Esophagus squamous epithelium (tissue), 5 donors: ENCODE measurements around the gene PARD6B. TPM values are rescaled to one million over a fixed set of nuclear protein-coding genes. Genes with fewer than 3 reads are reported as not detected.

Experiments
- DNase-seq: peaks from one replicate; lab custom pipeline; 2025; lab: John Stamatoyannopoulos, UW
- H3K27ac ChIP-seq, 4 donors: fragments of 200-600 bp; sonication (generic); one replicate each; pipeline ENCODE4 v1.5.1; 2016 to 2019; ENCODE audit warnings: mild to moderate bottlenecking in 1 of 4
- H3K27me3 ChIP-seq, 4 donors: fragments of 200-600 bp; sonication (generic); 1 replicate in 3 of 4; 2 replicates in 1 of 4; pipeline versions ENCODE4 v1.5.1 to v1.6.0; 2017 to 2021; ENCODE audit warnings: antibody characterized with exemption in 1 of 4
- H3K36me3 ChIP-seq, 3 donors: fragments of 200-600 bp; sonication (generic); one replicate each; pipeline ENCODE4 v1.5.1; 2016 to 2019
- H3K4me1 ChIP-seq, 3 donors: fragments of 200-600 bp; sonication (generic); one replicate each; pipeline ENCODE4 v1.5.1; 2017 to 2019
- H3K4me3 ChIP-seq, 4 donors: fragments of 200-600 bp; sonication (generic); 1 replicate in 3 of 4; 2 replicates in 1 of 4; pipeline ENCODE4 v1.5.1; 2016 to 2019; ENCODE audit warnings: mild to moderate bottlenecking in 2 of 4, moderate library complexity in 1 of 4
- H3K9me3 ChIP-seq, 3 donors: fragments of 200-600 bp; sonication (generic); one replicate each; pipeline ENCODE4 v1.5.1; 2016 to 2019
- POLR2A ChIP-seq, 4 donors: fragments of 450-650 bp; IDR thresholded peaks; one replicate each; pipeline ENCODE4 v1.6.1; 2017; ENCODE audit warnings: antibody characterized with exemption in 4 of 4, mild to moderate bottlenecking in 4 of 4, moderate library complexity in 3 of 4
- WGBS, 2 donors: methylation state at CpG; one replicate each; pipeline ENCODE4 v1.1.5; 2018; 5-methylcytosine and 5-hydroxymethylcytosine counted together
- intact Hi-C: fragments of 100-400 bp; cut with DNase I; formaldehyde crosslinking; loops from one replicate; pipeline ENCODE4 v1.15.0; 2022
- total RNA-seq, 4 donors: library from RNA; depleted of rRNA; stranded (reverse); fragments of >200 nt; gene quantifications; one replicate each; pipeline ENCODE4 v1.1.0, GENCODE V29; 2016
- TF ChIP-seq, protein P1 (sequence below), 6 experiments: fragments of 450-650 bp in 4 of 6; fragments of 200-600 bp in 2 of 6; sonication (generic) in 2 of 6; IDR thresholded peaks; one replicate each; pipeline ENCODE4 v1.5.1; 2016 to 2019; ENCODE audit warnings: antibody characterized with exemption in 6 of 6, mild to moderate bottlenecking in 4 of 6, moderate library complexity in 4 of 6
- donor health status: DM: yes; HTN: yes; CAD: no.

The PARD6B gene
- total RNA-seq, 4 donors from 2014 or later: 4.7 to 6.5 (median 5.3) TPM

DNA sequence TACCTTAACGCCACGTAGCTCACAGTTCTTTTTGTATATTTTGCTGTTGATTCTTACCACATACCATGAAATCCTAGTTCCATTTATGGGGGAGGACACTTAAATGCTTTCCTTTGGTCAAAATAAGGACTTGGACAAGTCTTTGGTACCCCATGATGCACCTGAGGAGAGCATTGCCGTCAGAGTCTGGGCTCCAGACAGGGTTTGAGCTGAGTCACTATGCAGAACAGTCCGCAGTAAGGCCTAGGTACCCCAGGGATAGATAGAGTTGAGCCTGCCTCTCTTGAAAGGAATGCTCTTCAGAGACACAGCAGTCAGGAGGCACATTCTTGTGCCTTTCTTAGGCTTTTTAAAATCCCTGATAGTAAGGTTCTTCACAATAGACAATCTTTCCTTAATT lies 6.0 kb downstream of the PARD6B start:
- H3K27ac ChIP-seq: no peak overlapping the region
- 83 to 84% methylated on average over 3 to 4 of the region's 4 CpGs for WGBS, 2 donors
- intact Hi-C loops: no loop called here
- no peak overlapping the region for H3K4me3 ChIP-seq
- peaks cover 0 to 3% (median 0%) of the 10 kb centered on the region in 3 donors for H3K36me3 ChIP-seq
- DNase-seq: no peak
- H3K4me1 ChIP-seq: peaks cover 0 to 54% (median 15%) of the 10 kb centered on the region in 3 donors
- no peaks in the 10 kb centered on the region for H3K27me3 ChIP-seq
- TF ChIP-seq, protein P1, sequence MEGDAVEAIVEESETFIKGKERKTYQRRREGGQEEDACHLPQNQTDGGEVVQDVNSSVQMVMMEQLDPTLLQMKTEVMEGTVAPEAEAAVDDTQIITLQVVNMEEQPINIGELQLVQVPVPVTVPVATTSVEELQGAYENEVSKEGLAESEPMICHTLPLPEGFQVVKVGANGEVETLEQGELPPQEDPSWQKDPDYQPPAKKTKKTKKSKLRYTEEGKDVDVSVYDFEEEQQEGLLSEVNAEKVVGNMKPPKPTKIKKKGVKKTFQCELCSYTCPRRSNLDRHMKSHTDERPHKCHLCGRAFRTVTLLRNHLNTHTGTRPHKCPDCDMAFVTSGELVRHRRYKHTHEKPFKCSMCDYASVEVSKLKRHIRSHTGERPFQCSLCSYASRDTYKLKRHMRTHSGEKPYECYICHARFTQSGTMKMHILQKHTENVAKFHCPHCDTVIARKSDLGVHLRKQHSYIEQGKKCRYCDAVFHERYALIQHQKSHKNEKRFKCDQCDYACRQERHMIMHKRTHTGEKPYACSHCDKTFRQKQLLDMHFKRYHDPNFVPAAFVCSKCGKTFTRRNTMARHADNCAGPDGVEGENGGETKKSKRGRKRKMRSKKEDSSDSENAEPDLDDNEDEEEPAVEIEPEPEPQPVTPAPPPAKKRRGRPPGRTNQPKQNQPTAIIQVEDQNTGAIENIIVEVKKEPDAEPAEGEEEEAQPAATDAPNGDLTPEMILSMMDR (IDR thresholded peaks at IDR 0.05): no peak
- no peak for TF ChIP-seq POLR2A (IDR thresholded peaks at IDR 0.05)
- no peaks in the 10 kb centered on the region for H3K9me3 ChIP-seq

DNA sequence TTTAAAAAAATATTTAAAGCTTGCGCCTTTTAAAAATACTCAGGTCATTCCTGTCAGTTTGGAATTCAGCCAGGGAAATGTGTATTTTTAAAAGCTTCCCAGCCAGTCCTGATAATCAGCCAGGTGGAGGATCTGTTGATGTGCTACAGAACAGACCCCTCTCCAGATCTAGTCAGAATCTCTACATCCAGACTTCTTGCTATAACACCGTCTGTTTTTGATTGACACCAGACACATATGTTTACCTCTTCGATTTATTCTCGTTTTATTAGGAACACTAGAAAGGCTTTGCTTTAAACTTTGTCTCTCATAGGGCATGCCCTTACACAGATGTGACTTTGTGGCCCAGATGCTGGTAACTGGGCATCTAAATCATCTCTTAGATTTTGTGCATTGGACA lies 11.7 kb downstream of the PARD6B start:
- peak overlapping the region in 1 of 4 donors; percentile 3 for H3K27ac ChIP-seq
- TF ChIP-seq, protein P1 (IDR thresholded peaks at IDR 0.05): no peak
- TF ChIP-seq POLR2A (IDR thresholded peaks at IDR 0.05): no peak
- H3K9me3 ChIP-seq: no peaks in the 10 kb centered on the region
- intact Hi-C loops: no loop called here
- peaks cover 0 to 54% (median 11%) of the 10 kb centered on the region in 3 donors for H3K4me1 ChIP-seq
- H3K36me3 ChIP-seq: peaks cover 0 to 3% (median 0%) of the 10 kb centered on the region in 3 donors
- H3K27me3 ChIP-seq: no peaks in the 10 kb centered on the region
- H3K4me3 ChIP-seq: no peak overlapping the region
- WGBS, 2 donors: 66 to 78% methylated on average over 4 of the region's 4 CpGs
- no peak for DNase-seq

DNA sequence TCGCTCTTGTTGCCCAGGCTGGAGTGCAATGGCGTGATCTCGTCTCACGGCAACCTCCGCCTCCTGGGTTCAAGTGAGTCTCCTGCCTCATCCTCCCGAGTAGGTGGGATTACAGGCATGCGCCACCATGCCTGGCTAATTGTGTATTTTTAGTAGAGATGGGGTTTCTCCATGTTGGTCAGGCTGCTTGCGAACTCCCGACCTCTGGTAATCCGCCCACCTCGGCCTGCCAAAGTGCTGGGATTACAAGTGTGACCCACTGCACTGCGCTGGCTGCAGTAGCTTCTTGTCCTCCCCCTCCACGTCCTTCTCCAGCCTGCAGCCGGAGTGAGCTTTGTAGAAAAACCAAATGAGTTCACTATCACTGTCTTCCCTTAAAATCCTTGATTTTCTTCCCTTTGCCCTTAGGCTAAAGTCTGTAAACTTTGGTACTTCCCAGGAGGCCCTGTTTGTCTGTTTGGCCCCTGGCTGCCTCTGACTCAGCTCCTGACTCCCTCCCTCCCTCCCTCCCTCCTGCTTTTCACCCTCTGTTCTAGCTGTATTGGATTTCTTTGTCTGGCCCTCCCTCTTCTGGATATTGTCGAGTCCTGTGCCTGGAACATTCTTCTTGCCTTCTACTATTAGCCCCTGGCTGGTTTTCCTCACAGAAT lies 12.9 kb downstream of the PARD6B start:
- H3K4me3 ChIP-seq: peak overlapping the region in 1 of 4 donors; percentile 18
- no peaks in the 10 kb centered on the region for H3K9me3 ChIP-seq
- intact Hi-C loops: no loop called here
- peaks cover 0 to 9% (median 0%) of the 10 kb centered on the region in 3 donors for H3K36me3 ChIP-seq
- peaks cover 0 to 54% (median 11%) of the 10 kb centered on the region in 3 donors for H3K4me1 ChIP-seq
- no peak for DNase-seq
- no peaks in the 10 kb centered on the region for H3K27me3 ChIP-seq
- WGBS, 2 donors: 46 to 47% methylated on average over 4 to 15 of the region's 15 CpGs
- no peak for TF ChIP-seq POLR2A (IDR thresholded peaks at IDR 0.05)
- TF ChIP-seq, protein P1 (IDR thresholded peaks at IDR 0.05): peak in 3 of 6 experiments; percentile 28 to 44 (median 37)
- peak overlapping the region; percentile 65 to 87 (median 74) for H3K27ac ChIP-seq

GRCh38 chr20:50745634-50746137 lies 14.3 kb downstream of the PARD6B start:
- intact Hi-C loops: no loop called here
- Histone ChIP-seq H3K4me3 (no peak overlapping the region), H3K27ac (peak overlapping the region in 2 of 4 donors; percentile 67 to 80), H3K9me3 (no peaks in the 10 kb centered on the region), H3K36me3 (peaks cover 0 to 22% (median 0%) of the 10 kb centered on the region in 3 donors), H3K4me1 (peaks cover 0 to 49% (median 11%) of the 10 kb centered on the region in 3 donors), H3K27me3 (no peaks in the 10 kb centered on the region)
- DNase-seq: no peak
- TF ChIP-seq, protein P1 (IDR thresholded peaks at IDR 0.05): no peak
- no peak for TF ChIP-seq POLR2A (IDR thresholded peaks at IDR 0.05)
- WGBS, 2 donors: 43 to 51% methylated on average over 2 of the region's 2 CpGs
